Common myeloid progenitor, CD34-positive (primary cell): Measurements from ENCODE around the gene ABLIM1.

Source experiments
- CTCF ChIA-PET: fragments of 350-600 bp; sonication (Branson Sonifier 250); formaldehyde crosslinking; loops from one replicate; lab custom pipeline; 2021; ENCODE audit warnings: antibody characterized with exemption; lab: Charles Lee
- POLR2A ChIA-PET: fragments of 350-600 bp; sonication (Branson Sonifier 250); formaldehyde crosslinking; loops from one replicate; lab custom pipeline; 2021; ENCODE audit warnings: antibody characterized with exemption; lab: Charles Lee
- DNase-seq, 3 donors: peaks; one replicate each; pipeline versions ENCODE4 v3.0.0 to v3.0.0-alpha.2; 2013
- H3K27ac ChIP-seq, 2 experiments: 1 replicate in 1 of 2; 2 replicates in 1 of 2; pipeline ENCODE4 v1.7.0; 2013; ENCODE audit warnings: inconsistent platforms in 2 of 2, low read length in 2 of 2, mild to moderate bottlenecking in 2 of 2, low read depth in 1 of 2, moderate library complexity in 1 of 2; ENCODE audit not compliant: severe bottlenecking in 2 of 2, insufficient read depth in 1 of 2, poor library complexity in 1 of 2
- H3K27me3 ChIP-seq, 5 experiments: replicated peaks in 2 of 5; 1 replicate in 3 of 5; 2 replicates in 2 of 5; pipeline versions ENCODE4 v1.6.1 to v1.7.0; 2013; ENCODE audit warnings: low read length in 4 of 5, mild to moderate bottlenecking in 2 of 5, moderate library complexity in 2 of 5, inconsistent platforms in 1 of 5; ENCODE audit not compliant: insufficient read depth in 5 of 5, control insufficient read depth in 4 of 5
- H3K36me3 ChIP-seq, 4 experiments: 1 replicate in 2 of 4; 2 replicates in 2 of 4; pipeline versions ENCODE4 v1.6.1 to v1.7.0; 2013; ENCODE audit warnings: low read length in 3 of 4, control low read depth in 1 of 4, mild to moderate bottlenecking in 1 of 4; ENCODE audit not compliant: control insufficient read depth in 4 of 4, insufficient read depth in 4 of 4
- H3K4me1 ChIP-seq, 4 experiments: 1 replicate in 3 of 4; 2 replicates in 1 of 4; pipeline versions ENCODE4 v1.6.1 to v1.7.1; 2013; ENCODE audit warnings: low read length in 3 of 4, mild to moderate bottlenecking in 3 of 4, control low read depth in 1 of 4, inconsistent platforms in 1 of 4, moderate library complexity in 1 of 4; ENCODE audit not compliant: control insufficient read depth in 4 of 4, insufficient read depth in 4 of 4; ENCODE audit errors: control extremely low read depth in 1 of 4
- H3K4me3 ChIP-seq, 7 experiments: 1 replicate in 4 of 7; 2 replicates in 3 of 7; pipeline versions ENCODE4 v1.5.1 to v1.7.0; 2013; ENCODE audit warnings: mild to moderate bottlenecking in 7 of 7, low read length in 6 of 7, moderate library complexity in 6 of 7, inconsistent platforms in 2 of 7, low read depth in 2 of 7, control low read depth in 1 of 7; ENCODE audit not compliant: insufficient read depth in 4 of 7, control insufficient read depth in 1 of 7; ENCODE audit errors: extremely low read depth in 1 of 7
- H3K9me3 ChIP-seq, 5 experiments: 1 replicate in 4 of 5; 2 replicates in 1 of 5; pipeline versions ENCODE4 v1.6.1 to v1.7.1; 2013; ENCODE audit warnings: low read length in 4 of 5, mild to moderate bottlenecking in 2 of 5, inconsistent platforms in 1 of 5, low read depth in 1 of 5, moderate library complexity in 1 of 5; ENCODE audit not compliant: control insufficient read depth in 4 of 5, insufficient read depth in 2 of 5; ENCODE audit errors: control extremely low read depth in 1 of 5
- WGBS: methylation state at CpG from one replicate; pipeline ENCODE4 v1.1.5; 2013; ENCODE audit not compliant: insufficient coverage; 5-methylcytosine and 5-hydroxymethylcytosine counted together

Gene ABLIM1

DNA sequence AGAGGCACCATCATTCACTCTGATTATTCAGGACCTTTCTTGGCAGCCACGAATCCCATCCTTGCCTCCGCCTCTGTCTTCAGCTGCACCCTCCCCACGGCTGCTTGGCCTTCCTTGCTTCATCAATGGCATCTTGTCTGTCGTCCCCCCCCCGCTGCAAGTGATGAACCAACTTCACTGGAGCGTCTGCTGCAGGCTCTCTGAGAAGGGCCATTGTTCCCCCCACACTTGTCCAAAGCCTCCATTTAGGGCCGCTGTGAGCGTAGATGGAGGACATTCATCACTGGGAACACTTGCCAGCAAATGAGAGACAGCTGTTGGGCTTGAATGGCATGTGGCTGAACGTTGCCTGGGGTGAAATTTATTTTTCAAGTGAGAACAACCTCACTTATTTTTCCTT lies 273.9 kb downstream of the ABLIM1 start:
- no peaks in the 10 kb centered on the region for H3K4me1 ChIP-seq
- POLR2A ChIA-PET: no interaction called here
- no peak overlapping the region for H3K4me3 ChIP-seq
- H3K9me3 ChIP-seq: no peaks in the 10 kb centered on the region
- H3K36me3 ChIP-seq: no peaks in the 10 kb centered on the region
- CTCF ChIA-PET: no interaction called here
- no peaks in the 10 kb centered on the region for H3K27me3 ChIP-seq
- WGBS: 94% methylated on average over 7 of the region's 9 CpGs
- H3K27ac ChIP-seq: no peak overlapping the region
- no peak for DNase-seq
